SH-SY5Y (cell line): Measurements from ENCODE around the gene CLSTN1.

Source experiments
- GATA2 ChIP-seq: IDR thresholded peaks from 2 replicates; pipeline ENCODE4 v1.6.1; 2011; ENCODE audit warnings: mild to moderate bottlenecking, low read depth, low read length
- GATA3 ChIP-seq: IDR thresholded peaks from 2 replicates; pipeline ENCODE4 v1.6.1; 2011; ENCODE audit warnings: low read depth, mild to moderate bottlenecking, low read length, moderate library complexity

- TF ChIP-seq GATA3 = no peak
- TF ChIP-seq GATA2 = no peak
Measured at GRCh38 chr1:9846611-9847171, 22.9 kb upstream of the CLSTN1 start.
